Measurements from ENCODE around the gene KCNA5.

The KCNA5 gene

DNA sequence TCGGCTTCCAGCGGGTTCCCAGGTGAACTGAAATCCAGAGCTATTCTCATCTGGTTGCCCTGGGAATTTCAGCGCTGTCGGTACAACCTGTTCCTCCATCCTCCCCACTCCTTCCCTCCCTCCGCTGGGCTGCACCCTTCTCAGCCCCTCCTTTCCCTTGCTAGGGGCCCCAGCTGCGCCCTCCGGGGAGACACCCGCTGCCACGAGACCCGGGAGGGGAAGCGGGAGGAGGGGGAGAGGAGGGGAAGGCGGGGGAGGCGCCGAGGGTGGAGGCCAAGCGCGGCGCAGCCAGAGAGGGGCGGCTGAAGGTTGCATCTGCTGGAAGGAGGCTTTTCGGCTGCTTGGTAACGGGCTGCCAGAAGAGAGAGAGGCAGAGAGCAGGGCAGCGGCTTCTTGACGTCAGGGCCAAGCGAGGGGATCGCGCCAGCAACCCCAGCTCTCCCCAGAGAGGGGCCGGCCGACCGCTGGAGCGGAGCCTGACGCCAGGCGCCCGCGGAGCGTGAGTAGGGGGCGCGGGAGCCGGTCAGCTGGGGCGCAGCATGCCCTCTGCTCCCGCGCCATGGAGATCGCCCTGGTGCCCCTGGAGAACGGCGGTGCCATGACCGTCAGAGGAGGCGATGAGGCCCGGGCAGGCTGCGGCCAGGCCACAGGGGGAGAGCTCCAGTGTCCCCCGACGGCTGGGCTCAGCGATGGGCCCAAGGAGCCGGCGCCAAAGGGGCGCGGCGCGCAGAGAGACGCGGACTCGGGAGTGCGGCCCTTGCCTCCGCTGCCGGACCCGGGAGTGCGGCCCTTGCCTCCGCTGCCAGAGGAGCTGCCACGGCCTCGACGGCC, at the start of gene KCNA5:
TSS of gene KCNA5 (plus strand) at position 291 of the 831 bp plus-strand sequence. CDS start at position 560, 269 bp downstream.
- Histone ChIP-seq H3K27me3 (ENCODE audit: insufficient read depth, low read length, poor library complexity) (peaks cover 22% of the 10 kb centered on the region), H3K9ac (ENCODE audit: low read depth, low read length) (no peak within 1 kb of the TSS), H3K4me2 (ENCODE audit: insufficient read depth, low read length) (no peak within 1 kb of the TSS), H3K4me3 (ENCODE audit: low read depth in 1 of 2, low read length in 2 of 2) (no peak within 1 kb of the TSS), H4K20me1 (ENCODE audit: insufficient read depth, low read length) (no peaks in the 10 kb centered on the region), H3K9me3 (ENCODE audit: insufficient read depth, low read length, severe bottlenecking) (no peaks in the 10 kb centered on the region), H3K79me2 (ENCODE audit: insufficient read depth, low read length) (no peaks in the 10 kb centered on the region), H3K4me1 (ENCODE audit: insufficient read depth, low read length) (no peaks in the 10 kb centered on the region), H3K36me3 (ENCODE audit: insufficient read depth, low read length) (no peaks in the 10 kb centered on the region), H2AFZ (ENCODE audit: low read depth, low read length) (no peak within 1 kb of the TSS), H3K27ac (ENCODE audit: low read length) (no peak within 1 kb of the TSS)
- TF ChIP-seq CTCF (IDR thresholded peaks at IDR 0.05; ENCODE audit: borderline replicate concordance, extremely low read depth, low read length, poor library complexity, severe bottlenecking) (no peak), EZH2 (IDR thresholded peaks at IDR 0.05; ENCODE audit: borderline replicate concordance, low read depth, low read length, severe bottlenecking) (no peak)
- DNase-seq (peak; percentile 10), ATAC-seq (ENCODE audit: insufficient read depth, low read depth) (peak; percentile 45; the same call in 2 of the 3 replicates)

DNA sequence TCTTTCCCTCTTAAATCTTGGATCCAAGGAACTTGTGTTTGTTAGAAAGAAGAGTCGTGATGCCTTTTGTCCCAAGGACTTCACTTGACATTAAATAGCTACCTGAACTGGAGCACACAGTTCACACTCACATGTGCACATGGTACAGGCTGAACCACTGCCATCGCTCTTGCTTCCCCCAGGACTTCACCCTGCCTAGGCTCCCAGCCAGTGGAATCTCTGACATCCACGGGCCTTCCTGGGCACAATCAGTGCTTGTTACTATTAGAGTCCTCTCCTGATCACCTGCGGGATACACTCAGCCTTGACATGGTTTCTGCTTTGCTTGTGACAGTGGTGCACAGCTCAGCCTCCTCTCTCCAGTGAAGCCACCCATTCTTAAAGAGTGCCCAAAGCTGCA, 49.1 kb upstream of the KCNA5 start:
- H3K9ac ChIP-seq (ENCODE audit: low read depth, low read length), result no peak overlapping the region
- TF ChIP-seq EZH2 (IDR thresholded peaks at IDR 0.05; ENCODE audit: borderline replicate concordance, low read depth, low read length, severe bottlenecking) (no peak), CTCF (IDR thresholded peaks at IDR 0.05; ENCODE audit: borderline replicate concordance, extremely low read depth, low read length, poor library complexity, severe bottlenecking) (no peak)

GRCh38 chr12:4996714-4997113, 47.0 kb upstream of the KCNA5 start:
- no peak overlapping the region for H2AFZ ChIP-seq (ENCODE audit: low read depth, low read length)
- no peak for TF ChIP-seq CTCF (IDR thresholded peaks at IDR 0.05; ENCODE audit: borderline replicate concordance, extremely low read depth, low read length, poor library complexity, severe bottlenecking)
- H3K9ac ChIP-seq (ENCODE audit: low read depth, low read length), result no peak overlapping the region
- peaks cover 23% of the 10 kb centered on the region for H3K27me3 ChIP-seq (ENCODE audit: insufficient read depth, low read length, poor library complexity)
- DNase-seq (no peak), ATAC-seq (ENCODE audit: insufficient read depth, low read depth) (no peak)
- H3K36me3 ChIP-seq (ENCODE audit: insufficient read depth, low read length), result no peaks in the 10 kb centered on the region
- no peaks in the 10 kb centered on the region for H3K79me2 ChIP-seq (ENCODE audit: insufficient read depth, low read length)
- H3K4me1 ChIP-seq (ENCODE audit: insufficient read depth, low read length), result no peaks in the 10 kb centered on the region
- H3K4me2 ChIP-seq (ENCODE audit: insufficient read depth, low read length), result no peak overlapping the region
- H3K4me3 ChIP-seq (ENCODE audit: low read depth in 1 of 2, low read length in 2 of 2), result no peak overlapping the region
- no peaks in the 10 kb centered on the region for H3K9me3 ChIP-seq (ENCODE audit: insufficient read depth, low read length, severe bottlenecking)
- H3K27ac ChIP-seq (ENCODE audit: low read length), result no peak overlapping the region
- no peaks in the 10 kb centered on the region; the same call in 1 of the 2 replicates for H4K20me1 ChIP-seq (ENCODE audit: insufficient read depth, low read length)

More for the DNA sequence above, 49.1 kb upstream of the KCNA5 start:
- Histone ChIP-seq H4K20me1 (ENCODE audit: insufficient read depth, low read length) (no peaks in the 10 kb centered on the region; the same call in 1 of the 2 replicates), H3K36me3 (ENCODE audit: insufficient read depth, low read length) (no peaks in the 10 kb centered on the region), H2AFZ (ENCODE audit: low read depth, low read length) (no peak overlapping the region), H3K27me3 (ENCODE audit: insufficient read depth, low read length, poor library complexity) (peaks cover 22% of the 10 kb centered on the region), H3K9me3 (ENCODE audit: insufficient read depth, low read length, severe bottlenecking) (no peaks in the 10 kb centered on the region), H3K27ac (ENCODE audit: low read length) (no peak overlapping the region), H3K4me1 (ENCODE audit: insufficient read depth, low read length) (no peaks in the 10 kb centered on the region), H3K4me3 (ENCODE audit: low read depth in 1 of 2, low read length in 2 of 2) (no peak overlapping the region), H3K79me2 (ENCODE audit: insufficient read depth, low read length) (no peaks in the 10 kb centered on the region), H3K4me2 (ENCODE audit: insufficient read depth, low read length) (no peak overlapping the region)
- DNase-seq (no peak), ATAC-seq (ENCODE audit: insufficient read depth, low read depth) (no peak)
